ENCODE results near the gene ARMC12.

Gene ARMC12

GRCh38 chr6:35735452-35735851 lies 1.4 kb upstream of the ARMC12 start:
- TF ChIP-seq CTCF (IDR thresholded peaks at IDR 0.05; ENCODE audit: poor library complexity, severe bottlenecking) = no peak
- Histone ChIP-seq H3K4me3 (ENCODE audit: severe bottlenecking) (no peak overlapping the region), H3K27ac (ENCODE audit: poor library complexity, severe bottlenecking) (peak overlapping the region; percentile 99), H3K9me3 (ENCODE audit: severe bottlenecking) (no peaks in the 10 kb centered on the region), H3K4me1 (ENCODE audit: insufficient read depth, poor library complexity, severe bottlenecking) (peaks cover 27% of the 10 kb centered on the region), H3K36me3 (ENCODE audit: low read depth) (no peaks in the 10 kb centered on the region), H3K27me3 (ENCODE audit: insufficient read depth, poor library complexity, severe bottlenecking) (no peaks in the 10 kb centered on the region)
- no peak for ATAC-seq (ENCODE audit: low read depth)
- DNase-seq (ENCODE audit: low spot score) = no peak

- TF ChIP-seq CTCF (IDR thresholded peaks at IDR 0.05; ENCODE audit: poor library complexity, severe bottlenecking) = peak; percentile 94
- no peak for DNase-seq (ENCODE audit: low spot score)
- Histone ChIP-seq H3K4me1 (ENCODE audit: insufficient read depth, poor library complexity, severe bottlenecking) (peaks cover 22% of the 10 kb centered on the region), H3K4me3 (ENCODE audit: severe bottlenecking) (no peak overlapping the region), H3K36me3 (ENCODE audit: low read depth) (no peaks in the 10 kb centered on the region), H3K27me3 (ENCODE audit: insufficient read depth, poor library complexity, severe bottlenecking) (no peaks in the 10 kb centered on the region), H3K27ac (ENCODE audit: poor library complexity, severe bottlenecking) (peak overlapping the region; percentile 99), H3K9me3 (ENCODE audit: severe bottlenecking) (no peaks in the 10 kb centered on the region)
- ATAC-seq (ENCODE audit: low read depth) = peak; percentile 38; the same call in 1 of the 3 replicates
Measured at GRCh38 chr6:35736253-35736894, 458 bp upstream of the ARMC12 start.

GRCh38 chr6:35737413-35738211 lies 780 bp downstream of the ARMC12 start:
- DNase-seq (ENCODE audit: low spot score) = no peak
- no peaks in the 10 kb centered on the region for H3K27me3 ChIP-seq (ENCODE audit: insufficient read depth, poor library complexity, severe bottlenecking)
- H3K4me1 ChIP-seq (ENCODE audit: insufficient read depth, poor library complexity, severe bottlenecking) = peaks cover 15% of the 10 kb centered on the region
- no peak overlapping the region for H3K27ac ChIP-seq (ENCODE audit: poor library complexity, severe bottlenecking)
- no peaks in the 10 kb centered on the region for H3K9me3 ChIP-seq (ENCODE audit: severe bottlenecking)
- no peaks in the 10 kb centered on the region for H3K36me3 ChIP-seq (ENCODE audit: low read depth)
- H3K4me3 ChIP-seq (ENCODE audit: severe bottlenecking) = no peak overlapping the region
- ATAC-seq (ENCODE audit: low read depth) = peak; percentile 68
- peak; percentile 89 for TF ChIP-seq CTCF (IDR thresholded peaks at IDR 0.05; ENCODE audit: poor library complexity, severe bottlenecking)

- Histone ChIP-seq H3K4me3 (ENCODE audit: severe bottlenecking) (no peak overlapping the region), H3K27me3 (ENCODE audit: insufficient read depth, poor library complexity, severe bottlenecking) (no peaks in the 10 kb centered on the region), H3K27ac (ENCODE audit: poor library complexity, severe bottlenecking) (no peak overlapping the region), H3K9me3 (ENCODE audit: severe bottlenecking) (no peaks in the 10 kb centered on the region), H3K4me1 (ENCODE audit: insufficient read depth, poor library complexity, severe bottlenecking) (peaks cover 3% of the 10 kb centered on the region), H3K36me3 (ENCODE audit: low read depth) (no peaks in the 10 kb centered on the region)
- ATAC-seq (ENCODE audit: low read depth) (no peak), DNase-seq (ENCODE audit: low spot score) (no peak)
- no peak for TF ChIP-seq CTCF (IDR thresholded peaks at IDR 0.05; ENCODE audit: poor library complexity, severe bottlenecking)
Measured at GRCh38 chr6:35739645-35740524, 3.1 kb downstream of the ARMC12 start.

Data from RWPE2 (cell line).